RWPE2 (cell line): Measurements from ENCODE around the gene ECE1.

Source experiments
- ATAC-seq: fragments of 200-7000 bp; cut with Tn5 transposase; 3 replicates; pipeline ENCODE4 v1.9.1; 2021; ENCODE audit warnings: low read depth
- DNase-seq: peaks from one replicate; pipeline ENCODE4 v3.0.0-alpha.2; 2020; ENCODE audit warnings: low spot score
- H3K27ac ChIP-seq: fragments of 450-650 bp; 2 replicates; pipeline ENCODE4 v1.5.1; 2017; ENCODE audit warnings: mild to moderate bottlenecking; ENCODE audit not compliant: poor library complexity, severe bottlenecking
- H3K27me3 ChIP-seq: fragments of 250-450 bp; sonication (Bioruptor Pico); 2 replicates; pipeline ENCODE4 v1.5.1; 2021; ENCODE audit warnings: mild to moderate bottlenecking, moderate library complexity; ENCODE audit not compliant: insufficient read depth, poor library complexity, severe bottlenecking
- H3K36me3 ChIP-seq: fragments of 250-450 bp; sonication (Bioruptor Pico); 2 replicates; pipeline ENCODE4 v1.5.1; 2020; ENCODE audit warnings: low read depth, mild to moderate bottlenecking, moderate library complexity
- H3K4me1 ChIP-seq: fragments of 250-450 bp; sonication (Bioruptor Pico); 2 replicates; pipeline ENCODE4 v1.5.1; 2021; ENCODE audit warnings: mild to moderate bottlenecking, moderate library complexity; ENCODE audit not compliant: insufficient read depth, poor library complexity, severe bottlenecking
- H3K4me3 ChIP-seq: fragments of 250-450 bp; sonication (Bioruptor Pico); 2 replicates; pipeline ENCODE4 v1.5.1; 2021; ENCODE audit warnings: mild to moderate bottlenecking, moderate library complexity; ENCODE audit not compliant: severe bottlenecking
- H3K9me3 ChIP-seq: fragments of 250-450 bp; sonication (Bioruptor Pico); 2 replicates; pipeline ENCODE4 v1.5.1; 2021; ENCODE audit warnings: mild to moderate bottlenecking, moderate library complexity; ENCODE audit not compliant: severe bottlenecking
- TF ChIP-seq, protein P1 (sequence below): fragments of 450-650 bp; IDR thresholded peaks from one replicate; pipeline ENCODE4 v1.5.1; 2017; ENCODE audit warnings: mild to moderate bottlenecking, moderate library complexity; ENCODE audit not compliant: poor library complexity, severe bottlenecking

The ECE1 gene

DNA sequence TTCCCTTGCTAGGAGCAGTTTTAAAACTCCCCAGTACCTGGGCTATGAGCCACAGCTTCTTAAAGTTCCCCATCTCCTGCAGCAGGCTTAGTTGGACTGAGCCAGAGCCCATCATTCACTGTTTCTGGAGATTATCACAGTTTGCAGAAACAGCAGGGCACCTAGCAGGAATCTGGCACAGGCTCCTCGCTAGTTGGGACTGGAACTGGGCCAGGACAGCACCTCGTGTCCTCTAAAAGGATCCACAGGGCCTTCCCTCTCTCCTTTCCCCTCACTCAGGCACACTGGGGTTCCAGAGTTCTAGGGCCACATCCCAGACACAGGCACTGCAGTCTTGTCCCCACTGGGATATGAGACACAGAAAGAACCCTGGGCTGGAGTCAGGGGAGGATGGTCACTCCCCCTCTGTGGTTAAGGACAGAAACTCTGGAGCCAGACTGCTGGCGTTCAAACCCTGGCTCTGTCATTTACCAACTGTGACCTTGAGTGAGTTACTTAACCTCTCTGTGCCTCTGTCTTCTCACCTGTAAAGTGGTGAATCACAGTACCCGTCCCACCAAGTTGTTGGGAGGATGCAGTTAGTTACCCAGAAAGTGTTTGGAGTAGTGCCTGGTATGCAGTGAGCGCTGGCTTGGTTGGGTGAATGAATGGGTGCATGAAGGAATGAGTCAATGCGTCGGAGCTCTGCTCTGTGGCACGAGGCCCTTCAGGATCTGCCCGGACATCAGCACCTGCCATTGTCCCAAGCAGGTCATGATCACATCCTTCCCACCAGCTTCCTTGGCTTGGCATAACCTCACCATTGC is 18.8 kb upstream of the ECE1 start:
- Histone ChIP-seq H3K4me1 (no peaks in the 10 kb centered on the region), H3K36me3 (no peaks in the 10 kb centered on the region), H3K27me3 (no peaks in the 10 kb centered on the region), H3K27ac (no peak overlapping the region), H3K4me3 (no peak overlapping the region), H3K9me3 (no peaks in the 10 kb centered on the region)
- ATAC-seq (no peak; the same call in 2 of the 3 replicates), DNase-seq (no peak)
- TF ChIP-seq, protein P1, sequence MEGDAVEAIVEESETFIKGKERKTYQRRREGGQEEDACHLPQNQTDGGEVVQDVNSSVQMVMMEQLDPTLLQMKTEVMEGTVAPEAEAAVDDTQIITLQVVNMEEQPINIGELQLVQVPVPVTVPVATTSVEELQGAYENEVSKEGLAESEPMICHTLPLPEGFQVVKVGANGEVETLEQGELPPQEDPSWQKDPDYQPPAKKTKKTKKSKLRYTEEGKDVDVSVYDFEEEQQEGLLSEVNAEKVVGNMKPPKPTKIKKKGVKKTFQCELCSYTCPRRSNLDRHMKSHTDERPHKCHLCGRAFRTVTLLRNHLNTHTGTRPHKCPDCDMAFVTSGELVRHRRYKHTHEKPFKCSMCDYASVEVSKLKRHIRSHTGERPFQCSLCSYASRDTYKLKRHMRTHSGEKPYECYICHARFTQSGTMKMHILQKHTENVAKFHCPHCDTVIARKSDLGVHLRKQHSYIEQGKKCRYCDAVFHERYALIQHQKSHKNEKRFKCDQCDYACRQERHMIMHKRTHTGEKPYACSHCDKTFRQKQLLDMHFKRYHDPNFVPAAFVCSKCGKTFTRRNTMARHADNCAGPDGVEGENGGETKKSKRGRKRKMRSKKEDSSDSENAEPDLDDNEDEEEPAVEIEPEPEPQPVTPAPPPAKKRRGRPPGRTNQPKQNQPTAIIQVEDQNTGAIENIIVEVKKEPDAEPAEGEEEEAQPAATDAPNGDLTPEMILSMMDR: no peak

DNA sequence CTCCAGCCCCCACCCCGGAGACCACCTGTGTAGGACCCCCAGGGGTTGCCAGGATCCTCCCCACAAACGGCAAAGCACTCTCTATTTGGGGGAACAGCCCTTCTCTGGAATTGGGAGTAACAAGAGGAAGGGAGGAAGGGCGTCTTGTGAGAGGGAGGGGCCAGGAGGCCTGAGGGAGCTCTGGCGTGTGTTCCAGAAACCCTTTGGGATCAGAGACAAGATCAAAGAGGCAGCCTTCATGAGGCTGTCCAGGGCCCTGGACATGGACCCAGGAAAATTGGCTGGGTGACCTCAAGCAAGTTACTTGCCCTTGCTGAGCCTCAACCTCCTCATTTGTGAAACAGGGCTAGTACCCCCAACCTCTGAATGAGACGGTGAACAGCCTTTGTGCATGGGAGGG is 18.1 kb upstream of the ECE1 start:
- peaks cover 4% of the 10 kb centered on the region for H3K4me1 ChIP-seq
- no peaks in the 10 kb centered on the region for H3K9me3 ChIP-seq
- no peak overlapping the region for H3K4me3 ChIP-seq
- no peaks in the 10 kb centered on the region for H3K27me3 ChIP-seq
- H3K36me3 ChIP-seq: no peaks in the 10 kb centered on the region
- H3K27ac ChIP-seq: no peak overlapping the region
- no peak for ATAC-seq
- no peak for DNase-seq
- TF ChIP-seq, protein P1: no peak

DNA sequence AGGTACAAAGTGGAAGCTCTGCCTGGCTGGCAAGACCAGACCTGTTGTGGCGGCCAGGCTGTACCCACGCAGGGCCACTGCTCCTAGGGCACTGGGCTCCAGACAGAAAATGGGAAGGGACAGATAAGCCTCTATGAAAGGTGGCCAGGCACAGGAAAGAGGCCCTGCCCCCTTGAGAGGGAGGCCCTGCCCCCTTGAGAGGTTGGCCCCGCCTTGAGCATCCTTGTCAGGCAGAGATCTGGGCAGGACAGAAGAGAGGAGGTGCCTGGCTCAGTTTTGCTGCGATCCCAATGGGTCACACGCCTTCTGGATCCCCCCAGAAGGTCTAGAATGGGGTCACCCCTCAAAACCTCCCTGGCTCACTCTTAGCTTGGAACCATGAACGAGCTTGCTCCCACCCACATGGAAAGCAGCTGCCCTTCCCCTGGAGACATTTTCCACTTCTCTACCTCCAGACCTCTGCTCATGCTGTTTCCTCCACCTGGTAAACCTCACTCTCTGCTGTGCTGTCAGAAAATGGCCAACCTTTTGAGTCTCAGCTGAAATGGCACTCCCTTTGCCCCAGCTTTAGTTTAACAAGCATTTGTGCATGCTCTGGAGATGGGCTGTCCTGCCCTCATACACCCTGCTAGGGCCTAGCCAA is 17.5 kb upstream of the ECE1 start:
- no peak for DNase-seq
- H3K27ac ChIP-seq: no peak overlapping the region

DNA sequence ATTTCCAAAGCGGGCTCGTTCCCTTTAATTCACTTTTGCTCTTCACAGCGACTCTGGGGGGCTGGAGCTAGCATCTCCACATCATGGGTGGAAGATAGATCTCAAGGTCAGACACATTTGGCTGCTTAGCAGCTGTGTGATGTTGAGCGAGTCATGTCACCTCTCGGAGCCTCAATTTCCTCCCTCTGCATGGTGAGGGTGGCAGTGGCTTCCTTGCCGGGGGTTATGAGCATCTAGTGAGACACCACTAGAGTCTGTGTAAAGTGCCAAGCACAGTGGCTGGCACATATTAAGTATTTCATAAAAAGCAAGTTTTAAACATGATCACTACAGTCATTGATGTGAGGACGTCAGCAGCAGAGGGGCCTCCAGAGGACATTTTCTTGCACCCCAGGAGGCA is 16.9 kb upstream of the ECE1 start:
- Histone ChIP-seq H3K4me3 (no peak overlapping the region), H3K27ac (no peak overlapping the region), H3K36me3 (no peaks in the 10 kb centered on the region), H3K27me3 (no peaks in the 10 kb centered on the region), H3K4me1 (peaks cover 14% of the 10 kb centered on the region), H3K9me3 (no peaks in the 10 kb centered on the region)
- DNase-seq (no peak), ATAC-seq (no peak)
- TF ChIP-seq, protein P1: no peak

More for the DNA sequence above, 17.5 kb upstream of the ECE1 start:
- Histone ChIP-seq H3K4me1 (peaks cover 10% of the 10 kb centered on the region), H3K9me3 (no peaks in the 10 kb centered on the region), H3K36me3 (no peaks in the 10 kb centered on the region), H3K4me3 (no peak overlapping the region), H3K27me3 (no peaks in the 10 kb centered on the region)
- TF ChIP-seq, protein P1: no peak
- no peak; the same call in 2 of the 3 replicates for ATAC-seq

DNA sequence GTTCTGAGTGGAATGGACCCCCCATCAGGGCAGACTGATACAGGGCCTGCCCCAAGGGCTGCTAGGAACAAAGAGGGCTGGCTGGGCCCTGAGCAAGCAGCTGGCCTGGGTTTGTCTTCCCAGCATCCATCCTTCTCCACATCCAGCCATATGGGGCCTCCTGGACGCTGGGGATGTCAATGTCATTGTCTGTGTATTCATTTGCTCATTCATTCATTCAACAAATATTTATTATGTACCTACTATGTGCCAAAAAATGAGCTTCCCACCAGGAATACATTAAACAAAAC is 15.6 kb upstream of the ECE1 start:
- no peaks in the 10 kb centered on the region for H3K36me3 ChIP-seq
- H3K9me3 ChIP-seq: no peaks in the 10 kb centered on the region
- H3K4me3 ChIP-seq: no peak overlapping the region
- no peak for DNase-seq
- no peak for ATAC-seq
- H3K27ac ChIP-seq: no peak overlapping the region
- peaks cover 14% of the 10 kb centered on the region for H3K4me1 ChIP-seq
- TF ChIP-seq, protein P1: no peak
- no peaks in the 10 kb centered on the region for H3K27me3 ChIP-seq
